IMR-90 (cell line): ENCODE data around the gene TATDN2. TPM values are rescaled to one million over a fixed set of nuclear protein-coding genes. Genes with fewer than 3 reads are reported as not detected.
A peak's percentile ranks its signal among the peaks of the same experiment; 100 is the strongest.

Source experiments
- ATAC-seq: fragments of 200-7000 bp; cut with Tn5 transposase; 2 replicates; pipeline ENCODE4 v1.9.1; 2020; ENCODE audit warnings: low read depth, mild to moderate bottlenecking, moderate library complexity
- BruUV-seq: library from RNA; stranded (reverse); fragments of 400-500 nt; replicated peaks from 2 replicates; lab custom pipeline; 2021; lab: Mats Ljungman, UMichigan
- CTCF ChIA-PET: fragments of 300-600 bp; formaldehyde crosslinking; extraction: SDS; loops from one replicate; lab custom pipeline; 2021; ENCODE audit warnings: antibody characterized with exemption; lab: Yijun Ruan, JAX
- POLR2A ChIA-PET: fragments of 300-600 bp; sonication (Branson Sonifier 250); formaldehyde crosslinking; loops from one replicate; lab custom pipeline; 2022; ENCODE audit warnings: antibody characterized with exemption; ENCODE audit not compliant: unreplicated experiment; lab: Charles Lee
- DNase-seq: peaks from one replicate; pipeline ENCODE4 v3.0.0; 2013
- H2AFZ ChIP-seq: replicated peaks from 2 replicates; pipeline ENCODE3; 2013; ENCODE audit warnings: low read length, mild to moderate bottlenecking; ENCODE audit not compliant: poor library complexity
- H2AK5ac ChIP-seq: 2 replicates; pipeline ENCODE4 v1.6.1; 2013; ENCODE audit warnings: low read depth, low read length, inconsistent platforms
- H2AK9ac ChIP-seq: replicated peaks from 2 replicates; pipeline ENCODE3; 2013; ENCODE audit warnings: mild to moderate bottlenecking, low read depth, low read length, moderate library complexity; ENCODE audit not compliant: poor library complexity
- H2BK120ac ChIP-seq: 2 replicates; pipeline ENCODE4 v1.6.1; 2013; ENCODE audit warnings: low read depth, low read length, inconsistent platforms
- H2BK15ac ChIP-seq: 3 replicates; pipeline ENCODE4 v1.6.1; 2013; ENCODE audit warnings: low read depth, low read length, inconsistent platforms
- H2BK20ac ChIP-seq: 2 replicates; pipeline ENCODE4 v1.6.1; 2013; ENCODE audit warnings: low read depth, mild to moderate bottlenecking, inconsistent platforms, low read length, moderate library complexity
- H2BK5ac ChIP-seq: 2 replicates; pipeline ENCODE4 v1.6.1; 2013; ENCODE audit warnings: mild to moderate bottlenecking, low read depth, low read length, inconsistent platforms; ENCODE audit not compliant: poor library complexity, severe bottlenecking
- H3K14ac ChIP-seq: replicated peaks from 2 replicates; pipeline ENCODE4 v1.6.1; 2013; ENCODE audit warnings: low read depth, low read length, inconsistent platforms
- H3K18ac ChIP-seq: 2 replicates; pipeline ENCODE4 v1.6.1; 2013; ENCODE audit warnings: low read depth, low read length, control low read depth
- H3K23ac ChIP-seq: 2 replicates; pipeline ENCODE4 v1.6.1; 2013; ENCODE audit warnings: low read depth, low read length, inconsistent platforms
- H3K27ac ChIP-seq: 2 replicates; pipeline ENCODE4 v1.5.1; 2013; ENCODE audit warnings: mild to moderate bottlenecking, control low read depth, low read length; ENCODE audit not compliant: insufficient read depth
- H3K27me3 ChIP-seq: 2 replicates; pipeline ENCODE4 v1.6.1; 2013; ENCODE audit warnings: low read length; ENCODE audit not compliant: control insufficient read depth, insufficient read depth
- H3K36me3 ChIP-seq: 2 replicates; pipeline ENCODE4 v1.6.1; 2013; ENCODE audit warnings: low read length, mixed read lengths; ENCODE audit not compliant: control insufficient read depth, insufficient read depth
- H3K4ac ChIP-seq: 2 replicates; pipeline ENCODE4 v1.6.1; 2013; ENCODE audit warnings: low read depth, low read length, inconsistent platforms
- H3K4me1 ChIP-seq: 2 replicates; pipeline ENCODE4 v1.6.1; 2013; ENCODE audit warnings: low read length, mixed read lengths; ENCODE audit not compliant: control insufficient read depth, insufficient read depth
- H3K4me2 ChIP-seq: 2 replicates; pipeline ENCODE4 v1.6.1; 2013; ENCODE audit warnings: low read depth, mild to moderate bottlenecking, control low read depth, low read length, moderate library complexity
- H3K4me3 ChIP-seq: 2 replicates; pipeline ENCODE4 v1.5.1; 2013; ENCODE audit warnings: low read depth, mild to moderate bottlenecking, control low read depth, low read length, moderate library complexity; ENCODE audit not compliant: insufficient read depth
- H3K56ac ChIP-seq: 2 replicates; pipeline ENCODE4 v1.6.1; 2013; ENCODE audit warnings: low read length, inconsistent platforms; ENCODE audit not compliant: insufficient read depth; ENCODE audit errors: extremely low read depth
- H3K79me1 ChIP-seq, 2 experiments: 2 replicates each; pipeline ENCODE4 v1.6.1; 2013; ENCODE audit warnings: low read length in 2 of 2, inconsistent platforms in 1 of 2, low read depth in 1 of 2
- H3K9ac ChIP-seq: 2 replicates; pipeline ENCODE4 v1.6.1; 2013; ENCODE audit warnings: low read depth, low read length, control low read depth
- H3K9me1 ChIP-seq: 2 replicates; pipeline ENCODE4 v1.6.1; 2013; ENCODE audit warnings: low read length, inconsistent platforms; ENCODE audit not compliant: insufficient read depth
- H3K9me3 ChIP-seq: 2 replicates; pipeline ENCODE4 v1.6.1; 2013; ENCODE audit warnings: low read length; ENCODE audit not compliant: control insufficient read depth, insufficient read depth
- H4K20me1 ChIP-seq: 2 replicates; pipeline ENCODE4 v1.6.1; 2013; ENCODE audit warnings: low read length, inconsistent platforms; ENCODE audit not compliant: insufficient read depth
- H4K5ac ChIP-seq: 2 replicates; pipeline ENCODE4 v1.6.1; 2013; ENCODE audit warnings: mild to moderate bottlenecking, low read depth, low read length, control low read depth
- H4K8ac ChIP-seq, 2 experiments: 2 replicates each; pipeline ENCODE4 v1.6.1; 2013; ENCODE audit warnings: low read depth in 2 of 2, low read length in 2 of 2, control low read depth in 1 of 2, inconsistent platforms in 1 of 2
- H4K91ac ChIP-seq: 2 replicates; pipeline ENCODE4 v1.6.1; 2013; ENCODE audit warnings: low read depth, low read length, inconsistent platforms; ENCODE audit not compliant: insufficient read depth
- CEBPB ChIP-seq: IDR thresholded peaks from 2 replicates; pipeline ENCODE4 v1.6.1; 2012; ENCODE audit warnings: low read depth, low read length, improper control_type of control experiment
- NFE2L2 ChIP-seq: fragments of 150-350 bp; IDR thresholded peaks from 2 replicates; pipeline ENCODE4 v1.6.1; 2016; ENCODE audit warnings: low read depth, mild to moderate bottlenecking, low read length
- USF2 ChIP-seq: fragments of 150-350 bp; IDR thresholded peaks from 2 replicates; pipeline ENCODE4 v1.6.1; 2017; ENCODE audit warnings: mild to moderate bottlenecking, antibody characterized with exemption, low read length, low read depth
- WGBS, 2 experiments: methylation state at CpG; one replicate each; pipeline versions ENCODE4 v1.1.5 to v1.1.7; 2013; ENCODE audit warnings: missing lambda C conversion rate in 2 of 2; ENCODE audit not compliant: insufficient read length in 1 of 2; ENCODE audit errors: extremely low coverage in 2 of 2; 5-methylcytosine and 5-hydroxymethylcytosine counted together
- dilution Hi-C: fragments of 300-500 bp; cut with HindIII; formaldehyde crosslinking; loops from one replicate; pipeline ENCODE4 v1.14.3; 2018; ENCODE audit warnings: low sequenced_read_pairs; ENCODE audit not compliant: unreplicated experiment
- in situ Hi-C: fragments of 300-500 bp; cut with MboI; formaldehyde crosslinking; loops from 3 replicates; pipeline ENCODE4 v1.14.3; 2019; ENCODE audit warnings: low sequenced_read_pairs, inconsistent platforms, mixed read lengths
- intact Hi-C: fragments of 100-400 bp; cut with micrococcal nuclease; formaldehyde crosslinking; loops from 2 replicates; pipeline ENCODE4 v1.10.0; 2022
- polyA plus RNA-seq, 3 experiments: library from polyadenylated mRNA; depleted of rRNA; stranded (reverse); fragments of >200 nt; gene quantifications; 2 replicates each; pipeline ENCODE4 v1.2.3, GENCODE V29; 2012; ENCODE audit warnings: low replicate concordance in 1 of 3
- total RNA-seq: library from RNA; depleted of rRNA; stranded (reverse); fragments of >200 nt; gene quantifications from 2 replicates; pipeline ENCODE4 v1.2.3, GENCODE V29; 2012

TATDN2 gene
- total and polyA plus RNA-seq, 2 of the 4 experiments (the other 2 are of a cell fraction): 9.0 to 18.8 TPM

DNA sequence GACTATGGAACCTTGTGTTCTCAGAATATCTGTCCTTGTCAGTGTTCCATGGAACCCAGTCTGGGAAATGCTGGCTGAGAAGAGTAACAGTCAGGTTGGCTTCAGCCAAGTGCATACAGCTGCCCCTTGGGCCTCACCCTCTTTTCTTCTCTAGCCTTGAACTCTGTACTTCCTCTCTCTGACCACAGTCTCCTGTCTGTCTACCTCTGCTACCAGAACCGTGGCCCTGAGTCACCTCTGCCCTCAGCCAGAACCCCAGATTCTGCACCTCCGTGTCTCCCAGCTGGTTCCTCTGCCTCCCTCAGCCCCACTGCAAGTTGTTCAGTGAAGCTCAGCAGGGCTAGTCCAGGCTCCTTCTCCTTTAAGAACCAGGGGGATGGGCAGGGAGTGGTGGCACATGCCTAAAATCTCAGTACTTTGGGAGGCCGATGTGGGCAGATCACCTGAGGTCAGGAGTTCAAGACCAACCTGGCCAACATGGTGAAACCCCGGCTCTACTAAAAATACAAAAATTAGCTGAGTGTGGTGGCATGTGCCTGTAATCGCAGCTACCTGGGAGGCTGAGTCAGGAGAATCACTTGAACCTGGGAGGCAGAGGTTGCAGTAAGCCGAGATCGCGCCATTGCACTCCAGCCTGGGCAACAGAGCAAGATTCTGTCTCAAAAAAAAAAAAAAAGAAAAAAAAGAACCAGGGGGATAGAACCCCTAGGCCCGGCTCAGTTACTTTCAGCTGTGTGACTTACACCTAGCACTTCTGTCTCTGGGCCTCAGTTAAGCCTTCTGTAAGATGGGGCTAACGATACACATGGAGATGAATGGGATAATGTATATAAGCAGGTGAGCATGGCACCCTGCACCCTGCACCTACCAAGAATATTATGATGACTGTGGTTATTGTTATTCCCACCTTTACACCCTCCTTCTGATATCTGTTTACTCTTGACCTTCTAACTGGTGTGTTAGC is 24.3 kb upstream of the TATDN2 start:
- Histone ChIP-seq H4K8ac (no peak overlapping the region; a peak in 1 of 4 replicates), H2BK5ac (peak overlapping the region; percentile 55), H3K18ac (no peak overlapping the region), H2BK20ac (0 out of 2 replicates have a peak overlapping the region, but pooled peaks have one; percentile 50), H3K9ac (no peak overlapping the region), H2AFZ (no peak overlapping the region), H3K4me3 (no peak overlapping the region), H3K9me1 (peaks cover 13% of the 10 kb centered on the region), H3K27me3 (no peaks in the 10 kb centered on the region), H2BK15ac (no peak overlapping the region; the same call in 2 of the 3 replicates), H4K91ac (no peak overlapping the region), H3K4me1 (peaks cover 8% of the 10 kb centered on the region), H3K36me3 (peaks cover 19% of the 10 kb centered on the region), H3K79me1 (peaks cover 3 to 17% of the 10 kb centered on the region in 2 experiments; a peak in 2 of 4 replicates), H2BK120ac (peak overlapping the region; percentile 34; the same call in 1 of the 2 replicates), H3K27ac (no peak overlapping the region; the same call in 1 of the 2 replicates), H3K4me2 (no peak overlapping the region), H4K5ac (no peak overlapping the region), H4K20me1 (no peaks in the 10 kb centered on the region), H2AK5ac (0 out of 2 replicates have a peak overlapping the region, but pooled peaks have one; percentile 24), H3K56ac (no peak overlapping the region), H2AK9ac (peak overlapping the region; percentile 57), H3K9me3 (no peaks in the 10 kb centered on the region), H3K14ac (no peak overlapping the region), H3K23ac (no peak overlapping the region), H3K4ac (peak overlapping the region; percentile 57; the same call in 1 of the 2 replicates)
- CTCF ChIA-PET: interaction anchor here (0.9 kb wide), 1 partner anchor 82 kb away, joined by 3 read pairs; the partner anchor contains the start of gene VHL
- TF ChIP-seq NFE2L2 (no peak), CEBPB (no peak), USF2 (no peak)
- POLR2A ChIA-PET: no interaction called here
- WGBS, 2 experiments: 76% methylated on average over 3 of the region's 10 CpGs; no CpG with 5 or more reads in 1 of the 2 experiments
- intact Hi-C loops: loop anchor here (2.0 to 10.0 kb wide), 2 partner anchors 291 to 509 kb away; partner anchors contain the start of gene CRELD1
- DNase-seq (no peak), ATAC-seq (no peak)
- BruUV-seq: no TSS peak
- dilution Hi-C loops: no loop called here
- in situ Hi-C loops: no loop called here
